ENCODE results near the gene ECHDC1. TPM values are rescaled to one million over a fixed set of nuclear protein-coding genes. Genes with fewer than 3 reads are reported as not detected.
"Not testable (repeated sequence)": the region's sequence is repeated elsewhere in the genome, so short reads cannot be mapped to it uniquely, and the experiment has no call there.

ECHDC1 gene
- total and polyA plus RNA-seq, 12 donors = 25.0 to 98.7 (median 38.4) TPM

- DNase-seq = no peak
- no peaks in the 10 kb centered on the region for H3K27me3 ChIP-seq
- H3K9me3 ChIP-seq (replicated peaks in 1 of 3) = no peaks in the 10 kb centered on the region
- no peak overlapping the region for H3K4me3 ChIP-seq
- WGBS, 4 donors = 75 to 84% (median 80%) methylated on average over 5 of the region's 5 CpGs
- TF ChIP-seq POLR2A (IDR thresholded peaks at IDR 0.05) = no peak
- no peak for TF ChIP-seq CTCF (IDR thresholded peaks at IDR 0.05)
- no peak overlapping the region for H3K27ac ChIP-seq
- no peaks in the 10 kb centered on the region for H3K4me1 ChIP-seq (replicated peaks in 1 of 2)
- intact Hi-C loops (cut with DNase I) = no loop called here
- H3K36me3 ChIP-seq (replicated peaks in 1 of 2) = no peaks in the 10 kb centered on the region
Measured at GRCh38 chr6:127391094-127391953, 47.9 kb upstream of the ECHDC1 start.

- no peak overlapping the region for H3K27ac ChIP-seq
- intact Hi-C loops (cut with DNase I) = no loop called here
- DNase-seq = no peak
- no peaks in the 10 kb centered on the region for H3K9me3 ChIP-seq (replicated peaks in 1 of 3)
- no peaks in the 10 kb centered on the region for H3K36me3 ChIP-seq (replicated peaks in 1 of 2)
- TF ChIP-seq CTCF (IDR thresholded peaks at IDR 0.05) (no peak), POLR2A (IDR thresholded peaks at IDR 0.05) (no peak)
- no peaks in the 10 kb centered on the region for H3K27me3 ChIP-seq
- WGBS, 4 donors = 78 to 97% (median 91%) methylated on average over 3 of the region's 3 CpGs
- H3K4me3 ChIP-seq = no peak overlapping the region
- no peaks in the 10 kb centered on the region for H3K4me1 ChIP-seq (replicated peaks in 1 of 2)
Measured at GRCh38 chr6:127389706-127390105, 46.3 kb upstream of the ECHDC1 start.

GRCh38 chr6:127385668-127386430 is 42.4 kb upstream of the ECHDC1 start:
- TF ChIP-seq POLR2A (IDR thresholded peaks at IDR 0.05) (no peak), CTCF (IDR thresholded peaks at IDR 0.05) (no peak)
- Histone ChIP-seq H3K4me3 (no peak overlapping the region), H3K27me3 (no peaks in the 10 kb centered on the region), H3K36me3 (replicated peaks in 1 of 2) (no peaks in the 10 kb centered on the region), H3K4me1 (replicated peaks in 1 of 2) (no peaks in the 10 kb centered on the region), H3K9me3 (replicated peaks in 1 of 3) (no peaks in the 10 kb centered on the region), H3K27ac (no peak overlapping the region)
- intact Hi-C loops (cut with DNase I) = no loop called here
- DNase-seq = no peak
- WGBS, 4 donors = 69 to 77% (median 74%) methylated on average over 3 of the region's 3 CpGs

GRCh38 chr6:127384848-127385247 is 41.4 kb upstream of the ECHDC1 start:
- H3K9me3 ChIP-seq (replicated peaks in 1 of 3); intact Hi-C loops (cut with DNase I); DNase-seq; H3K27ac ChIP-seq; H3K4me1 ChIP-seq (replicated peaks in 1 of 2); H3K4me3 ChIP-seq; H3K36me3 ChIP-seq (replicated peaks in 1 of 2); H3K27me3 ChIP-seq: not testable (repeated sequence)
- WGBS, 4 donors = 85 to 96% (median 87%) methylated on average over 5 of the region's 5 CpGs
